HG02588 (cell line): Measurements from ENCODE around the gene ATP5PD.
A peak's percentile ranks its signal among the peaks of the same experiment; 100 is the strongest.
"Not testable (repeated sequence)": the region's sequence is repeated elsewhere in the genome, so short reads cannot be mapped to it uniquely, and the experiment has no call there.

Experiments
- ATAC-seq: cut with Tn5 transposase; IDR thresholded peaks from one replicate; pipeline ENCODE4 v1.9.1; 2021; ENCODE audit warnings: mild to moderate bottlenecking, moderate library complexity; ENCODE audit not compliant: unreplicated experiment

Gene ATP5PD

DNA sequence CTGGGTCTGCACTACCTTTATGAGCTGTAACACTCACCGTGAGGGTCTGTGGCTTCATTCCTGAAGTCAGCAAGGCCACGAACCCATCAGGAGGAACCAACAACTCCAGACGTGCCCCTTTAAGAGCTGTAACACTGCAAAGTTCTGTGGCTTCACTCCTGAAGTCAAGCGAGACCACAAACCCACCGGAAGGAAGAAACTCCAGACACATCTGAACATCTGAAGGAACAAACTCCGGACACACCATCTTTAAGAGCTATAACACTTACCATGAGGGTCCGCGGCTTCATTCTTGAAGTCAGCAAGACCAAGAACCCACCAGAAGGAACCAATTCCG lies 21.4 kb downstream of the ATP5PD start:
- not testable (repeated sequence) for ATAC-seq

DNA sequence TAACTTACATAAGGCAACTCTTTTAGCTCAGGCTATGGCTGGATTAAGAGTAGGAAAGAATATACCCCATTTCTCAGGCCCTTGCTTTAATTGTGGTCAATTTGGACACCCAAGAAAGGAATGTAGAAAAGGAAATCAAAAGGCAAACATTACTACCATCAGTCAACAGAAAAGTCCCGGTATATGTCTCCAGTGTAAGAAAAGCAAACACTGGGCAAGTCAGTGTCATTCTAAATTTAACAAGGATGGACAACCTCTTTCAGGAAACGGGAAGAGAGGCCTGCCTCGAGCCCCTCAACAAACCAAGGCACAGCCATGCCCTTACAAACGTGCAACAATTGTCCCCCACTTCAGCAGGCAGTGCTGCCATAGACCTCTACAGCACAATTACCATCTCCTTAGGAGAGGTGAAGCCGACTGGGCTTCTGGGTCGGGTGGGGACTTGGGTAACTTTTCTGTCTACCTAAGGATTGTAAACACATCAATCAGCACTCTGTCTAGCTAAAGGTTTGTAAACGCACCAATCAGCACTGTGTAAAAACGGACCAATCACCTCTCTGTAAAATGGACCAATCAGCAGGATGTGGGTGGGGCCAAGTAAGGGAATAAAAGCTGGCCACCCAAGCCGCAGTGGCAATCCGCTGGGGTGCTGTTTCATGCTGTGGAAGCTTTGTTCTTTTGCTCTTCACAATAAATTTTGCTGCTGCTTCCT lies 21.9 kb downstream of the ATP5PD start:
- no peak for ATAC-seq

DNA sequence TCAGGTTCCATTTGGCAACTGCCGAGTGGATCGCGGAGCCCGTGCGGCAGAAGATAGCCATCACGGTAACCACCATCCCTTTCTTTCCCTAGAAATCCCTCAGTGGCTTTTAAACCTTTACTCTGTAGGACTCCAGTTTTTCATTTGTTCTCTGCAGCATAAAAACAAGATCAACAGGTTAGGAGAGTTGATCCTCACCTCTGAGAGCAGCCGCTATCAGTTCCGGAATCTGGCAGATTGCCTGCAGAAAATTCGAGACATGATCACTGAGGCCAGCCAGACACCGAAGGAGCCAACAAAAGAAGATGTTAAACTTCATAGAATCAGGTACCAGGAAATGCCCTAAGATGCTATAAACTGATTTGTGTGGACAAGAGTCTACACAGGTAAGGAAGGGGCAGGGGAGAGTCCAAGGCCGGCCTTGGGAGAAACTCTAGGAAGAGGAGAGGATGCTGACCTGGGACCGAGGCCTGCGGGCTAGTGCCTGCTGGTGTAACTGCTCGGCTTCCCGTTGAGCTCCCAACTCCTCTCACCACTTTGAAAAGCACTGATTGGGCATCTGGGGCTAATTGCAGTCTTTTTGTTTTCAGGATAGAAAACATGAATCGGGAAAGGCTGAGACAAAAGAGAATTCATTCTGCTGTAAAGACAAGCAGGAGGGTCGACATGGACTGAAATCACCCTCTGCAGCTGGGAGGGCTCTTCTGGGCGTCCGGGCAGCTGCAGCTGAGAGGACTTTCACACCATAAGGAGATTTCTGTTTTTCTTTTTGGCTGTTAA lies 26.2 kb downstream of the ATP5PD start:
- ATAC-seq, result no peak

DNA sequence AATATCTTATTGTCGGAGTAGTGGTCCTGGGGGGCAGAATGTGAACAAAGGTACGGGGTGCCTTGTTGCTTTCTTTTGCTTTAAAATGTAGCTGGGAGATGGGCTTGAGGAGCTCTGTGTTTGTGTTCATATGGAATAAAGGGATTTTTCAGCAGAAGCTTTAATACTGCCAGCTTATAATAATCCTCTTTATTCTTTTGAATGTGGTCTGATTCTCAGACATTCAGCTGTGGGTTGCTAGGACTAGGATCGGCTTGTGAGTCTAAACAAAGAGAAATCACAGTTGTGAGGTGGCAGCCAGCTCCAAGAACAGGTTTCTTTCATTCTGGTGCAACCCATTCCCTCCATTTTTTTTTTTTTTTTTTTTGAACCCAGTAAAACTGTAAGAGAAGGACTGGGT lies 27.1 kb downstream of the ATP5PD start:
- no peak for ATAC-seq

DNA sequence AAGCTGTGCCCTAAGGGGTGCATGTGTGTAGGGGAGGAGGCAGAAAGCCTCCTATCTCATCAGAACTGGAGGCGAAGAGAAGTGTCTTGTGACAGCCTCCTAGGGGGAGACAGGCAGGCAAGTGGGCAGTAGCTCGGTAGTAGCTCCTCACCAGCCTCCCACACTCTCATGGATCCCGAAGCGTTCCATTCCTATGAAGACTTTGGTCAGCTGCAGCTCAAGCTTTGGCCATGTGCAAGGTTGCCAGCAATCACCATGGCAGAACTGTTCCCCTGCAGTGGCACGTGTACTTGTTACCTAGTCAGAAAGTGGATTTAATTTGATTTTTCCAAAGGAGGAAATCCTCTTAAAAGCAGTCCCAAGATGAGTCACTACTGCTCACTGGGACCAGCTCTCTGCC lies 27.6 kb downstream of the ATP5PD start:
- ATAC-seq, result no peak

DNA sequence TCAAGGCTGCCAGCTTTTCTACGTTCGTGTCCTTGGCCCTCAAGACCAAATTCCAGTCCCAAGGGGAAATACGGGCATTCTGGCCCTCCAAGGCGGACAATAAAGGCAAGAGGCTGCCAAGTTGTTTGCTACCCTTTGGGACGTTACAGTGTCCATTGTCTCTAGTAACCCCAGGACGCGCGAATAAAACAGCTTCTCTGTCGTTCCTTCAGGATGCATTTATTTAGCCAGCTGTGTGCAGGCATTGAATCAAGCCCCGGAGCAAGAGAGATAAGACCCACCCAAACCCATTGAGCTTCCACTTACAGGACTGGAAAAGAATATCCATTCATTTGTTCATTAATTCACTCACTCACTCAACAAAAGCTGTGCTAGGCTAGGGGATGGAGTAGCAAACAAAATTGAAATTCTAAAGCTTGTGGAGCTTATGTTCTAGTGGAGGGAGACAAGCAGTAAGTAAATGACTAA lies 33.6 kb downstream of the ATP5PD start:
- ATAC-seq, result no peak

DNA sequence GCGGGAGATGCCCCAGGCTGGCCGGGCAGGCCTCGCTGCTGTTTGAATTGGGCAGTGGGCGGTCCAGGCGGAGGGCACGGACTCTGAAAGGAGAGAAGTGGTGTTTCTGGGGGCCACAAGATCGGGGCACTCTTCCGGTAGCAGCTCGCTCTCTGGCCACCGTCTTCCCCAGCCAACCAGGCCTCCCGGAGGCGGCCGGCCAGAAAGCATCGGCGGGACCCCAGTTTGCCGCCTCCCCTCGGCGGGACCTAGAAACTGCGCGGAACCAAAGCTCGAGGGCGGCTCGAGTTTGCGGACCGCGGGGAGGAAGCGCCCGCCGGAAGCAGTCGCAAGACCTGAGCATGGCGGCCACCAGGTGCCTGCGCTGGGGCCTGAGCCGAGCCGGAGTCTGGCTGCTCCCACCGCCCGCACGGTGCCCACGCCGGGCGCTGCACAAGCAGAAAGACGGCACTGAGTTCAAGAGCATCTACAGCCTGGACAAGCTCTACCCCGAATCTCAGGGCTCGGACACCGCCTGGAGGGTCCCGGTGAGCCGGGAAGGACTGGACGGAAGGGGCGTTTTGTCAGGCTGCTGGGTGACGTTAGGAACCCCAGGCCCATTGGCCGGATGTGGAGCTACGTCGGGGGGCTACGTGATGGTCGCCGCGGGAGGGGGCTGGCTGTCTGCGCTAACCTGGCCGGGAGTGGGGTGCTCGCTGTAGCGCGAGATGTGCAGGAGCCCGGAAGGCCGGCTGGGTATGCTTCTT lies 34.2 kb downstream of the ATP5PD start, which contains the start of gene MRPL58:
TSS of gene MRPL58 (plus strand) at position 325 of the 746 bp plus-strand sequence. CDS start at position 342, 17 bp downstream.
- ATAC-seq, result peak; percentile 78

DNA sequence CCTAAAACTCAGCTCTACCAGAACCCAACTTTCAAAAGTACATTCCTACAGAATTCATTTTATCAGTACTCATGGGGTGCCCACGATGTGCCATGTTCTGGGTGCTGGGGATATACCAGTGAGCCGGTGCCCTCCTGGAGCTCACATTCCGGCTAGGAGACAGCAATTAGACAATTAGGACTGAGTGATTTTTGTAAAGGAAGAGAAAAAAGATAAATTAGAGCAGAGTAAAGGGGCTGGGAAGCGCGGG lies 34.7 kb downstream of the ATP5PD start:
- ATAC-seq, result no peak

DNA sequence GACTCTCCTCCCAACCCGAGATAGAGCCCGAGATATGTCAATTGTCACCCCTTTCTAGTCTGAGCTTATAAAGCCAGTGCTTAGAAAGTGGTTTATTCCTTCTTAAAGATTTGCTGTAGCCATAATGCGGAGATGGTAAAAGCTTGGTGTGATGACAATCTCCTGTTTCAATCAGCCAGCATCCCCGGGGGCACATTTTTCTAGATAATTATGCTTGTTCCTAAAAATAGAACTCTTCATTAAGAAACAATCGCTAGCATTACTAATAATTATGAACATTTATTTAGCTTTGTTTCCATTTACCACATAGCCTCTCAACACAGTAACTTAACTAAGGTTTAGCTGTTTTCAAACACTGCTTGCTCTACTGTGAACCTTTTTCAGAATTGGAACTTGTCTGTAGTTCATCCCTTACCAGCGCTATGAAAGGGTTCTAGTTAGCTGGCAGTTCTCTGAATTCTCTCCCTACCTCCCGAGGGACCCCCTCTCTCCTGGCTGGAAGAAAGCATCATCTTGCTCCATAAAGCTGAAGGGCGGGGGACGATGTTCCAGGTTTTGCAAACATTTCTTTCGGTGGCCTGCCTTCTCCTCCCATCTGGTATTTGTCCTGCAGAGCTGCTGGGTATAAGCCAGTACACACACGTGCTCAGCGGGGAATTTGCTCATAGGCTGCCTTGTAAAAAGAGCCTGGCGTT lies 35.2 kb downstream of the ATP5PD start:
- ATAC-seq, result no peak

DNA sequence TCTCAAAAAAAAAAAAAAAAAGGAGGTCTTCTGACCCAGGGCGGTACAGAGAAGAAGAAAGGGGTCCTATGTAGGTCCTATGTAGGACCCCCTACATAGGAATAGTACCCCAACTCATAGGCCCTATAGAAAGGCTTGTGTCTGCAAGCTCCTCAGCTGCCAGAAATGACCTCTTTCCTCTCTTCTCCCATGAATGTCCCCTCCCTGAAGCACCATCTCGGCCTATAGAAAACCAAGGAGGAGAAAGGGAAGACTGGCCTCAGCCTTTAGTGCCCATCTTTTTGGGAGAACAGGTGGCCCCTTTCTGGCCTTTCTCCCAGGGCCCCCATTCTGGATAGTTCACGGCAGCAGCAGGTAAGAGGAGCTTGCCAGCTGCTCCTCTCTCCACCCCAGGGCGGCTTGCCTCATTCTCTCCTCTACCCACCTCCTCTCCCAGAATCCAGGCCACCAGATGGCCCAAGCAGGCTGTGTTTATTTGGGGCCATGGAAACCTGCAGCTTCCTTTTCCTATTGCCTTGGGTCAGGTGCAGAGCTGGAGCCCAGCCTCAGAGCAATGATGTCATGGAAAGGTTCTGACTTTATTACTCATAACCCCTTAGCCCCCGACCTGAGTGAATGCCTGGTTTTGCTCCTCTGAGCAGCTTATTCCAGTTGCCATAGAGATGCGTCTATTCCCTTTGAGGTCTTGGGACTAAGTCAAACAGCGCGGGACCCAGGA lies 35.9 kb downstream of the ATP5PD start:
- ATAC-seq, result no peak

DNA sequence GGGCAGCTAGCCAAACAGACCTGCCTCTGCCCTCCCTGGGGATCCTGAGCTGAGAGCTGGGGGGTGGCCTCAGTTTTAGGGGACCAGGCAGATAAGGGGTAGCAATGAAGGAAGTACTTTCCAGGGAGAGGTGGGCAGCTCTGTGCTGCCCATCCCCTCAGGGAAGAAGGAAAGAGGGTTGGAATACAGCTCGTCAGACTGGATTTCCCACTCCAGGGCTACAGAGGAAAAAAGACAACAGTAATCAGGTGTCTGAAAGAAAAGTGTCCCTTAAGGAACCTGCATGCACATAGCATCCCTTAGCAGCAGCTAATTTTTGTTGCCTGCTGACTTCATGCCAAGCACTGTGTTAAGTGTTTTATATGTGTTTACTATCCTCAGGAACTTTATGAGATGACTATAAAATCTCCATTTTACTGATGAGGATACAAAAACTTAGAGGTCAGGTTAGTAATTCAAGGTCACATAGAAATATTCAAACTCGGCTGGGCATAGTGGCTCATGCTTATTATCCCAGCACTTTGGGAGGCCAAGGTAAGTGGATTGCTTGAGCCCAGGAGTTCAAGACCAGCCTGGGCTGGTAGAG lies 37.5 kb downstream of the ATP5PD start:
- no peak for ATAC-seq

DNA sequence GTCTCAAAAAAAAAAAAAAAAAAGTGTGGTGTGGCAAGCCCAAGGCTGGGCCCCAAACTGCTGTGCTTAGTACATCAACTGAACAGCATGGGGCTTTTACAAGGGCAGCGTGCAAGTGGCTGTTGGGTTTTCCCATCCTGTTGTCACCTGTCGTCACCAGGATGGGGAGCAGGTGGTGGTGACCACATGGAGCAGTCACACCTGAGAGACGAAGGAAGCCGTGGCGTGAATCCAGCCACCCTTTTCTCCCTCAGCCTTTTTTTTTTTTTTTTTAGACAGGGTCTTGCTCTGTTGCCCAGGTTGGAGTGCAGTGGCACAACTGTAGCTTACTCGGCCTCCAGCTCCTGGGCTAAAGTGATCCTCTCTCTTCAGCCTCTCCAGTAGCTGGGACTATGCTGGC lies 38.4 kb downstream of the ATP5PD start:
- no peak for ATAC-seq

DNA sequence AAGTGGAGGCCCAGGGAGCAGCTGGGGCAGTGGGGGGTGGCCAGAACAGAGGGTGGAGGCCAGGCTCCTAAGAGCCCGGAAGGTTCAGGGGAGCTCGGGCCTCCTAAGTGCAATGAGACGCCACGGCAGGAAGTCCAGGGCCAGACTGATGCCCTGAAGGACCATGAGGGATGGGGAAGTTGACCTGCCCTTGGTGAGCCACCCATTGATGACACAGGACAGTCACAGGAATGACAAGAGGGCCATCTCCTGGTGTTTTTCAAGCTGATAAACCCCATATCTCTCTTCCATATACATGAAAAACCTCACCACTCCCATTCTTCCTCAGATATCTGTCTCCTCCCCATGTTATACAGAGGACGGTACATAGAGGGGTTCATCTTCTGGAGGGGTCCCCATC lies 40.1 kb downstream of the ATP5PD start:
- ATAC-seq, result no peak

DNA sequence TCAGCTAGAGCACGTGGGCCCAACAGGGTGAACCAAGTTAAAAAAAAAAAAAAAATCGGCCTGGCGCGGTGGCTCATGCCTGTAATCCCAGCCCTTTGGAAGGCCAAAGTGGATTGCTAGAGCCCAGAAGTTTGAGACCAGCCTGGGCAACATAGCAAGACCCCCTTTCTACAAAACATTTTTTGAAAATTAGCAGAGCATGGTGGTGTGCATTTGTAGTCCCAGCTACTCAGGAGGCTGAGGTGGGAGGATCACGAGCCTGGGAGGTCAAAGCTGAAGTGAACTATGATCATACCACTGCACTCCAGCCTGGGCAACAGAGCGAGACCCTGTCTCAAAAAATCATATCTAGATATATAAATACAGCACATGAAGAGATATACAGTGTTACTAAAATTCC lies 40.7 kb downstream of the ATP5PD start:
- ATAC-seq, result not testable (repeated sequence)

DNA sequence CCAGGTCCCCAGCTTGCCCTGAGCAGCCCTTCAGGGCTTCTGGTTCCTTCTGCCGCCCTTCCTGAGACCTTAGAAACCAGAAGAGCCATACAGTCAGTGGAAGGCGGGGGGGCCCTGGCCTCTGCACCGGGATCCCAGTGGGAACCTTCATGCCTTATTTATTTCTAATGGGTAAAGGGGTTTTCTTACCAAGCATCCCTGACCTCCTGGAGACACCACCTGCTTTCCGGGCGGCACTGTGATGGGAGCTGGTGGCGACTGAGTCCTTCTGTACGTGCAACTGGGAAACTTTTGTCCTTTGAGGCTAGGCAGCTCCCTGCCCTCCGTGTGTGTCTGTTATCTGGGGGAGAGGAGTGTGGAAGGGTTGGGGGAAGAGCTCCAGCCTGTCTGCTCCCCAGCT lies 41.5 kb downstream of the ATP5PD start:
- ATAC-seq, result no peak

DNA sequence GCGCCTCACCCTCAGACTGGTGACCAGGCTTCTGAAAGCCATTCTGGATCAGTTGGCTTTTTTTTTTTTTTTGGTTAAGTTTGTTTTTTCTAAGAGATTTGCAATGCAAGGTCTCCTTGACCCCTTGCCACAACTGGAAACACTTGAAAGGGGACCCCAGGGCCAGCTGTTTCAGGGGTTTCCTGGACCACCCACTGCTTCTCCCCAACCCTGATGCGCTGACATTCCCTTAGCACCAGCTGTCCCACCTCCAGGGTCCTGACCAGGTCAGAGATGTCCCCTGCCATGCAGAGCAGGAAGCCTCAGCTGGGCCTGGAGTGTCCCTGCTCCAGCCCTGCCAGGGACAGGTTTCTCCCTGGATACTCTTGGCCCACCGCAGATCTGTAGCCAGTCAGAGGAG lies 42.4 kb downstream of the ATP5PD start:
- ATAC-seq, result no peak

DNA sequence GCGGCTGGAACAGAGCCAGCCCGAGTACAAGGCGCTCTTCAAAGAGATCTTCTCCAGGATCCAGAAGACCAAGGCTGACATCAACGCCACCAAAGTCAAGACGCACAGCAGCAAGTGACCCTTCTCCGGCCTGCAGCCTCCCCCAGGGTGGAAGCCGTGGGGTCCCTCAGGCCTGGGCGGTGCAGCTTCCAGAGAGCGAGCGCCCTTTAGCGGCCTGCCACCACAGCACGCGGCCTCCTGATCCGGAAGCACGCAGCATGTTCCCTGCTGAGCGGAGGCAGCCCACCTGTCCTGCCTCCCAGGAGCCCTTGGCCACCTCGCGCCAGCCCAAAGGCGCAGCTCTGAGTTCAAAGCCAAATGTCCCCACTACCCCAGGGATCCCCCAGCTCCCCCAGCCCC lies 42.8 kb downstream of the ATP5PD start:
- ATAC-seq, result no peak

DNA sequence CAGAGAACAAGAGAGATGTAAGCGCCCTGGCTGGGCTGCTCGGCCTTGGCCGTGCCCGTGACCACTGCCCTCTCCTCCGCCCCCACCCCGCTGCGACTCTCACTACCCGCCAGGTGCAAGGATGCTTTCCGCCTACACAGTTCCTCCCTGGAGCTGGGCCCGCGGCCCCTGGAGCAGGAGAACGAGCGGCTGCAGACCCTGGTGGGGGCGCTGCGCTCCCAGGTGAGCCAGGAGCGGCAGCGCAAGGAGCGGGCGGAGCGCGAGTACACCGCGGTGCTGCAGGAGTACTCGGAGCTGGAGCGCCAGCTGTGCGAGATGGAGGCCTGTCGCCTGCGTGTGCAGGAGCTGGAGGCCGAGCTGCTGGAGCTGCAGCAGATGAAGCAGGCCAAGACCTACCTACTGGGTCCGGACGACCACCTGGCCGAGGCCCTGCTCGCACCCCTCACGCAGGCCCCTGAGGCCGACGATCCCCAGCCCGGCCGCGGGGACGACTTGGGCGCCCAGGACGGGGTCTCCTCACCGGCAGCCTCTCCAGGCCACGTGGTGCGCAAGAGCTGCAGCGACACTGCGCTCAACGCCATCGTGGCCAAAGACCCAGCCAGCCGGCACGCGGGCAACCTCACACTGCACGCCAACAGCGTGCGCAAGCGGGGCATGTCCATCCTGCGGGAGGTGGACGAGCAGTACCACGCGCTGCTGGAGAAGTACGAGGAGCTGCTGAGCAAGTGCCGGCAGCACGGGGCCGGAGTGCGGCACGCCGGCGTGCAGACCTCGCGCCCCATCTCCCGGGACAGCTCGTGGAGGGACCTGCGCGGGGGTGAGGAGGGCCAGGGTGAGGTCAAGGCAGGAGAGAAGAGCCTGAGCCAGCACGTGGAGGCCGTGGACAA lies 43.5 kb downstream of the ATP5PD start:
- ATAC-seq, result no peak
